Effector CD8-positive, alpha-beta T cell (primary cell): ENCODE measurements around the gene FNIP2.
"Not testable (repeated sequence)": the region's sequence is repeated elsewhere in the genome, so short reads cannot be mapped to it uniquely, and the experiment has no call there.

Source experiments
- DNase-seq: peaks from one replicate; lab custom pipeline; 2025; lab: John Stamatoyannopoulos, UW
- total RNA-seq, 4 experiments: gene quantifications; one replicate each; lab custom pipeline; 2026; lab: John Stamatoyannopoulos, UW

FNIP2 gene
- total RNA-seq, result 19.6 to 37.1 (median 25.4) reads per million in 4 experiments

DNA sequence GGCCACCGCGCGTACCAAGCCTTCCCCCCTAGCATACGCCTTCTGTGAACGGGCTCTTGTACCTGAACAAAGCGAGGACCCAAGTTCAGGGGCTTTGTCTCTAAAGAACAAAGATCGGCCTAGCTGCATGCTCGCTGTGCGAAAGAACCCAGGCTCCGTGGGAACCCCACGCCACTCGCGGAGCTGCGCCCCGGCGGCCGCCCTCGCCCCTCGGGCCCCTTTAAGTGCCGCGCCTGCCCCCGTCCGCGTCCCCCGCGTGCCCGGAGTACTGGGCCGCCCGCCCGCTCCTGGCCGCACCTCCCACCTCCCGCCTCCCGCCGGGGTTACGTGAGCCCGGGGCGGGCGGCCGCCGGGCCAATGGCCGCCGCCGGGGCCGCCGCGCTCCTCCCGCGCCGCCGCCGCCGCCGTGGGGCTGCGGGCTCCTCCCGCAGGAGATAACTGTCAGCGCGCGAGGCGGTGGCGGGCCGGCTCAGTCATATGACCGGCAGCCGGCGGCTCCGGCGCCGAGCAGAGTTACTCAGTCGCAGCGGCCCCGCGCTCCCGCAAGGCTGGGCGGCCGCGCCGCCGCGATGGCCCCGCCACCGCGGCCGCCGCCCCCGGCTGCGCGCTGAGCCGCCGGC is at the start of gene FNIP2:
TSS of gene FNIP2 (plus strand) at position 472 of the 620 bp plus-strand sequence. CDS start 187 bp downstream, outside the sequence.
- peak; percentile 61 for DNase-seq

- no peak for DNase-seq
These were observed 47.1 kb upstream of the FNIP2 start for GRCh38 chr4:158721680-158722079.

DNA sequence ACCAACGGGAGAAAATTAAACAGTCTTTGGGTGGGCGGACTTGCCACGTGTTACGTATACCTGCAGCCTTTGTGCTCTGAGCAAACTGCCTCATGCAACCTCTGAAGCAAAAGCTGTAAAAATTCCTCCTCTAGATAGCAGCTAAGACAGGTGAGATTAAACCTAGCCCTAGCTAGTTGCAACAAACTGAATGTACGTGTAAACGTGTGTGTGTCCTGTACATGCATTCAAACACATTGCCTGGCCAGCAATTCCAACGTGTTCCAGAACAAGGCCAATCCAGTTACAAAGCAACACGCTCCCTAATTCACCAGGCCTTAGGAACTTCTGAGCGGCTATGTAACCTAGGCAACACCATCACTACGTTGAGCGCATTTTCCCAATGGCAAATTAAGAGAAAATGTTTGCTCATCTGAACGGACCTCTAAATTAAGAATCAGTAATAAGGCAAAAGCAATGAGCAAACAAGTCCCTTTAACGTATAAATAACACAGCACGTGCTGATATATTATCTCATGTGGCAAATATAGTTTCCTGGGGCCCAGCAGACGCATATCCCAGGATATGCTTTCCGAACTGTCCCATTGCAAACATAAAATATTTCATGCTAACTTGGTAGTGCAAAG is 46.4 kb upstream of the FNIP2 start:
- no peak for DNase-seq

DNA sequence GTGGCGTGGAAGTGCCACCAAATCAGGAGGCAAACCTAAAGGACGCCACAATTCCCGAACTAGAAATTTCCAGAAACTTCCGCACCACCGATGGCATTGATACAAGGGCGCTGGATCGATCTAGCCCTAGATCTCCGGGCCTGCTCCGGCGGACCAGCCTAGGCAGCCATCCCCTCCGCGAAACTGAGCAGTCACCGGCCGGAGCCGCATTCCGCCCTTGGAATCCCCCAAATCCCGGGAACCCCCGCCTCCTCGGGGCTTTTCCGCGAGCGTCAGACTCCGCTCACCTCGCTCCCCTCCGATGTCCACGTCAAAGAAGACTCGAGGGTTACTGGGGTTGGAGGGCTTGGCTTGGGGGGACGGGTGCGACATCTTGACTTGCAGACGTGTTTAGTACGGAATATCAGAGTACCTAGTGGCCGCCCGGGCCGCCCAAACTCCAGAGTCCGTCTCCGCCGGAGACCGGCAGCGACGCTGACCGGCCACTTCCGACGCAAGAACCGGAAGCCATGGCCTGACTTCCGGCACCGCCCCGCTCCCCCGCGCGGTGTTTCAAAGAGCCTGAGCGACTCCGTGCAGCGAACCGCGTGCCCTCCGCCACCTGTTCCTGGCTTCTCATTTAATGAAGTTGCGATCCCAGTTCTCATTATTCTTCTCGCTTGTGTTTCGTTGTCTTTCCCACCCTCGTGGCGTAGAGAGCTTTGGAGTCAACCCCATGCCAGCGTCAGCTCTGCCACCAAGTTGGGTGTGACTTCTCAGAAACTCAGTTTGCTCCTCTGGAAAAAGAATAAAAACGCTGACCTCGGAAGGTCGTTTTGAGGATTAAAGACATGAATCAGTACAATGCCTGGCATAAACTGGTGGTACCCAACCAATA is 45.7 kb upstream of the FNIP2 start, which contains the start of gene PPID:
TSS of gene PPID (minus strand) at position 480 of the 877 bp plus-strand sequence. CDS start at position 372, 108 bp downstream.
- DNase-seq, result peak; percentile 72

DNA sequence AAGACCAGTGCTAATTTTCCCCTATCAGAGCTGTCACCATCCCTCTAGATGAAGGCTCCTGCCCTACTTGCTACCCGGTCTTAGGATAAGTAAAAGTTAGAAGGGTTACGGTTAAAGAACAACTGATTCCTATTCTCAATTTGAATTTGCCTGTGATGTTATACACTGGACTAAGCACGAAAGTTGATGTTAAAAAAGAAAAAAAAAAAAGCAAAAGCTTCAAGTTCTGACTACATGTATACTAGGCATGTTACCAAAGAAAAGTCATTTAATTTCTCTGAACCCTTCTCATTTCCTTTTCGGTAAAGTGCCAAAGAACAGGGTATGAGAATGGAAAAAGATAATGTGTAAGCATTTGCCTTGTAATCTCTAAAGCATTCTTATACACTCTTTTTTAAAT is 44.2 kb upstream of the FNIP2 start:
- DNase-seq, result no peak

DNA sequence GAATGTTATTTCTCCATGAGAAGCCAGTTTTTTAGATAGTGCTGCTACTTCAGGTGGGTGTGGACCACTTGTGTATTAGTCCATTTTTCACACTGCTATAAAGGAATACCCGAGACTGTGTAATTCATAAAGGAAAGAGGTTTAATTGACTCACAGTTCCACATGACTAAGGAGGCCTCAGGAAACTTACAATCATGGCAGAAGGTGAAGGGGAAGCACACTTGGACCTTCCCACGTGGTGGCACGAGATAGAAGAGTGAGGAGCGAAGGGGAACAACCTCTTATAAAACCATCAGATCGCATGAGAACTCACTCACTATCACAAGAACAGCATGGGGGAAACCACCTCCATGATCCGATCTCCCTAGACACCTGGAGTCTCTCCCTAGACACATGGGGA is 42.2 kb upstream of the FNIP2 start:
- no peak for DNase-seq

GRCh38 chr4:158728236-158728635 is 40.6 kb upstream of the FNIP2 start:
- no peak for DNase-seq

DNA sequence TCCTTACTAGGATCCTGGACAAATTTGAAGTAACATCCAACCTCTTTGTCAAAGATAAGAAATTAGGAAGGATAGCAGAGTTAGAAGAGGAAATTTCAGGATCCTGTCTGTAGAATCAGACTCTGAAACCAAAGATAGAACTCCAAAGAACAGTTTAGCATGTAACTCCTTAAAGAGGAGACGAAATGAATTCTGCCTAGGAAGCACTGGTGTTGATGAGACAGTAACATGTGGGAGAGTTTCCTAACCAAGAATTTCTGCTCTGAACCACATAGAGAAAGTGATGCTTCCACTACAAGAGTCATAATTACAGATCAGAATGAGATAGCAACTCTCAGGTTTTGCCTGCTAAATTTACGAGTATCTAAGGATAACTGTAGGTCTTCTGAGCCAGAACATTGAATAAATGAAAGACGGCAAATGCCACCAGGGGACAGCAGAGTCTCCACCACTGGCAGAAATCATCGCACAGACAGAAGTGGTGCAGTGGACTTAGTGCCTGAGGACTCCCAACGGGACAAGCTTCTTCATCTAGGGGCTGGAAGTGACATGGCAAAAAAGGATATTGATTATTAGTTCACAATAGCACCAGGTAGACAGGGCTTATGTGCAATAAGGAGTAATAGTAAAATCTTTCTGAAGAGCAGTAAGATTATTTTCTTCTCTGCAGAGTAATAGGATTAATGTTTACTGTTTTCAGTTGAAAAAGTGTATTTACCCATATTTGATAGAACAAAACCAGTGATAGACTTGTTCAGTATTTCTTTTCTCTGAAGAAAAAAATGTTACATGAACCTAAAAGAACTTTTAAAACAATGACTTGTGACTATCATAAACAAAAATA is 38.9 kb upstream of the FNIP2 start:
- peak; percentile 13 for DNase-seq

DNA sequence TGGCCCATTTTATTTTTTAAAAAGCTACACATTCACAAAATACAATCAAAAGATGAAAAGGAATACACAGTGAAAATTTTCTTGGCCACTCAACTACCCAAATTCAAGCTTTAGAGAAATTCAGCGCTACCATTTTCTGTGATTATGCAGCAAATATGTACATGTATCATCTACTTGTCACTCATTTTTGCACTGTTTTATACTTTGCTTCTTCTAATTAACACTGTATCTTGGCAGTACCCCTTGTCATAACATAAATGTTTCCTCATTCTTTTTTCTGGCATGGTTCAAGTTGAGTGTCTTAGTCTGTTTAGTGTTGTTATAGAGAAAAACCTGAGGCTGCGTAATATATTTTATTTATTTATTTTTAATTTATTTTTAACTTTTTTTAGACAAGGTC is 30.0 kb upstream of the FNIP2 start:
- DNase-seq, result no peak

DNA sequence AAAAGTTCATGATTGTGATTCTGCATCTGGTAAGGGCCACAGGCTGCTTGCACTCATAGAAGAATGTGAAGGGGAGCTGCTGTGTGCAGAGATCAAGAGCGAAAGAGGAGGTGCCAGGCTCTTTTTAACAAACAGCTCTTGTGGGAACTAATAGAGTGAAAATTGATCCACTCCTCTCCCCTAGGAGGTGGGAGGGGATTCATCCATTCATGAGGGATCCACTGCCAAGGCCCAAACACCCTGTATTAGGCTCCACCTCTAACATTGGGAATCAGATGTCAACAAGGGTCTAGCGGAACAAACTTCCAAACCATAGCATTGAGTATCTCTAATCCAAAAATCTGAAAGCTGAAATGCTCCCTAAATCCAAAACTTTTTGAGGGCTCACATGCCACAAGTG is 29.2 kb upstream of the FNIP2 start:
- no peak for DNase-seq

DNA sequence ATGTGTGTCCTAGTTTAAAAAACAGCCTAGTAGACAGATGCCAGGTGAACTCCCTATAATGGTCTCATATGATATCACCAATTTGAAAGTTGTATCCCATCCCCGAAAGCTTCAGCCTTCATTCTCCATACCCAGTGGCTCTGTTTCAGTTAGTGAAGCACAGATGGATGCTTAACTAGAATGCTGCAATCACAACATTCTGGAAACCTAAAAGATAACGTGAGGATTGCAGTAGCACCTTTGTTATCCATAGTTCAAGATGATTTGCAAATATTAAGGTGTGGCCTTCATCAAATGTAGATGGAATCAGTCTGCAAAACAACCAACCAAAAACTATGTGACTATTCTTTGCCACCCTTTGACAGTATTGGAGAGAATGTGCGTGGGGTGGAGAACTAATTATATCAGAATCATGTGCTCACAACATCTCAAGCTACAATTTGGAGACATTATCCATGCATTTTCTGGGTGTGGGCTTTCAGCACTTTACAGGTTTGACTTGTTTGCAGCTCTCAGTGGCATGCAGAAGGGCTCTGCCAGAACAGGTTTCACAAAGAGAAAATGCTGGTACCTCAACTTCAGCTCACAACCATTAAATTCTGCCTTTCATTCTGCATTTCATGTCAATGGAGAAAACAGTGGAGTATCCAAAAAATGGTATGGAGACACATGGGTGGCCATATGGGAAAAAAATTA is 27.4 kb upstream of the FNIP2 start:
- DNase-seq, result no peak

DNA sequence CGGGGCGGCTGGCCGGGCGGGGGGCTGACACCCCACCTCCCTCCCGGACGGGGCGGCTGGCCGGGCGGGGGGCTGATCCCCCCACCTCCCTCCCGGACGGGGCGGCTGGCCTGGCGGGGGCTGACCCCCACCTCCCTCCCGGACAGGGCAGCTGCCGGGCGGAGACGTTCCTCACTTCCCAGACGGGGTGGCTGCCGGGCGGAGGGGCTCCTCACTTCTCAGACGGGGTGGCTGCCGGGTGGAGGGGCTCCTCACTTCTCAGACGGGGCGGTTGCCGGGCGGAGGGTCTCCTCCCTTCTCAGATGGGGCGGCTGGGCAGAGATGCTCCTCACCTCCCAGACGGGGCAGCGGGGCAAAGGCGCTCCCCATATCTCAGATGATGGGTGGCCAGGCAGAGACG is 22.3 kb upstream of the FNIP2 start:
- not testable (repeated sequence) for DNase-seq

DNA sequence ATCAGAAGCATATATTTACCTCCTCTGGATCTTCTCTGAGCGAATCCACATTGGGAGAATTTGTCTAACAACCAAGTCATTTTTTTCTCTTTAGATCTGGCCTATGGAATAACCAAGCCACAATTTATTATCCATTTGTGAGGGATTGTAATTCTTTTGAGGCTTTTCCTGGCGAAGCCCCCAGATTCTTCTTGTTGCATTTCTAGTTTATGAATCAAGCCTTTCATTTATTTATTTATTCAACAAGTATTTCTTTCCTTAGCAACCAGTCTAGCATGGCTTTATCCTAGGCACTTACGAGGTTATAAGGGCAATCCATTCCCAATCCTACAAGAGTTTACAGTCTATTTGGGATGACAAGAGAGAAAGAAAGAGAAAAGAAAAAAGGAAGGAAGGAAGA is 18.4 kb upstream of the FNIP2 start:
- no peak for DNase-seq

- DNase-seq, result no peak
These were observed 14.2 kb upstream of the FNIP2 start for GRCh38 chr4:158754385-158755180.

DNA sequence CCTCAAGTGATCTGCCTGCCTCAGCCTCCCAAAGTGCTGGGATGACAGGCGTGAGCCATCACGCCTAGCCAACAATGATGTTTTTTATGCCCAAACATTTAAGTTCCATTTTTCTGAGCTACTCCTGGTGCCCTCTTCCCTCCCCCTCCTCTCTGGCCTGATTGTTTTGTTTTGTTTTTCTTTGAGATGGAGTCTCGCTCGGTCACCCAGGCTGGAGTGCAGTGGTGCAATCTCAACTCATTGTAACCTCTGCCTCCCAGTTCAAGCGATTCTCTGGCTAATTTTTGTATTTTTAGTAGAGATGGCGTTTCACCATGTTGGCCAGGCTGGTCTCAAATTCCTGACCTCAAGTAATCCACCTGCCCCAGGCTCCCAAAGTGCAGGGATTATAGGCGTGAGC is 13.0 kb upstream of the FNIP2 start:
- DNase-seq, result not testable (repeated sequence)

DNA sequence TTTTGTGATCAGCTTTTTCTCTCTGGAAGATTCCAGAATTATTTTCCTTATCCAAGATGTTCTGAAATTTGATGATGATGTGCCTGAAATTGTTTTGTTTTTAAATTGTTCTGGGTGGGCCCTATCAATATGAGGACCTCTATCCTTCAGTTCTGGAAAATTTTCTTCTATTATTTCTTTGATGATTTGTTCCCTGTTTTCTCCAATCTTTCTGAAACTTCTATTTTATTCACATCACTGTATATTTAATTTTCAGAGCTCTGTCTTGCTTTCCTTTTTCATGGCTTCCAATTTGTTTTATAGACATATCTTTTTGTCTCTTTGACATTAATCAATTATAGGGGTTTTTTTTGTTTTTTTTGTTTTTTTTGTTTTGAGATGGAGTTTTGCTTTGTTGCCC is 12.2 kb upstream of the FNIP2 start:
- no peak for DNase-seq

DNA sequence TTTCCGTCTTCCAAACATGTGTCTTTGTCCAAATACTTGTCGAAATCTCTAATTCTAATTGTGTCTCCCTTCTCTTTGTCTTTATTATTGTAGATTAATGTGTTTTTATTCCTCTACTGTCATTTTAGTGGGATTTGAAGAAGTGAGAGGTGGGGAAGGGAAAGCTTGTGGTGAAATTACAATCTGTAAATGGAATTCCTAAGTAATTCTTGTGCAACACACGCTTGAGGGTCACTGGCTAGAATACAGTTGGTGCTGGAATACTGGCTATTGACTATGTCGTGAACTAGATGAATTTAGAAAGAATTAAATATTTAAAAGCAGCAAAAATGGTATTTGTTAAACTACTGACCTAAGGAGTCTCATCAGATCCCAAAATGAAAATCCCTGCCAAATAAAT is 10.7 kb upstream of the FNIP2 start:
- no peak for DNase-seq

DNA sequence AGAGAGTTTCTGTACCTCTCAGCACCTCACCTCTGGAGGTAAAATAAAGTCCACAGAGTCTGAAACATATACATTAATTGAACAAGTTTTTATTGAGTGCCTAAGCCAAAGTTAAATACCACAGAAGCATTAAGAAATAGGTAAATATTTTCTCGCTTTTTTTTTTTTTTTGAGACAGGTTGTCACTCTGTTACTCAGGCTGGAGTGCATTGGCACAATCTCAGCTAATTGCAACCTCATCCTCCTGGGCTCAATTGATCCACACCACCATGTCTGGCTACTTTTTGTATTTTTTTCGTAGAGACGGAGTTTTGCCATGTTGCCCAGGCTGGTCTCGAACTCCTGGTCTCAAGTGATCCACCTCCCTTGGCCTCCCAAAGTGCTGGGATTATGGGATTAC is 10.1 kb upstream of the FNIP2 start:
- no peak for DNase-seq

- DNase-seq, result not testable (repeated sequence)
These were observed 9.3 kb upstream of the FNIP2 start for GRCh38 chr4:158759539-158759938.

DNA sequence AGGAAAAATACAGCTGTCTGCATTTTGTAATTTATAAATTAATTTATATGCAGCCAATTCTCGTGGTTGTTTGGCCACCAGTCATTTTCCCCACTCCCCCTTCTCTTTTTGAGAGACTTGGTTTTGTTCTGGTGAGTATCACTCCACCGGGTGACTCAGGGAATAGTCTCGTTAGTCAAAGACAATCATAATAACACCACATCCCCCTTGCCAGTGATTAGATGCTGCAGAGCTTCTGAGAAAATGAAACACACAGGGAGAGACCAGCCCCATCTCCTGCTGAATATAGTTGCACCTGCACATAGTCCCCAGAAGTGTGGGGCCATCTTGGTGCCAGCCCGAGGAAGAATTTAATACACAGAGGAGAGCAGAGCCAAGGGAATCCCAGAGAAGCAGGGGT is 8.0 kb upstream of the FNIP2 start:
- DNase-seq, result no peak
